H9 (cell line): ENCODE data around the gene ATP13A4. TPM values are rescaled to one million over a fixed set of nuclear protein-coding genes. Genes with fewer than 3 reads are reported as not detected.

Source experiments
- DNase-seq: peaks from one replicate; pipeline ENCODE4 v3.0.0-alpha.2; 2017
- H2AFZ ChIP-seq: one replicate; pipeline ENCODE4 v1.6.1; 2013; ENCODE audit warnings: mild to moderate bottlenecking, low read length, control low read depth, moderate library complexity
- H2AK5ac ChIP-seq: 2 replicates; pipeline ENCODE4 v1.6.1; 2013; ENCODE audit warnings: low read length, control low read depth, mixed read lengths; ENCODE audit not compliant: insufficient read length
- H2BK120ac ChIP-seq: one replicate; pipeline ENCODE4 v1.6.1; 2013; ENCODE audit warnings: low read depth, mild to moderate bottlenecking, low read length, control low read depth, inconsistent platforms; ENCODE audit not compliant: poor library complexity, severe bottlenecking
- H2BK12ac ChIP-seq: 2 replicates; pipeline ENCODE4 v1.6.1; 2013; ENCODE audit warnings: low read length, control low read depth, mixed read lengths, low read depth; ENCODE audit not compliant: insufficient read length
- H2BK15ac ChIP-seq: 2 replicates; pipeline ENCODE4 v1.6.1; 2013; ENCODE audit warnings: low read depth, low read length, control low read depth
- H2BK20ac ChIP-seq: one replicate; pipeline ENCODE4 v1.6.1; 2013; ENCODE audit warnings: low read depth, mild to moderate bottlenecking, low read length, control low read depth, inconsistent platforms; ENCODE audit not compliant: poor library complexity, severe bottlenecking
- H2BK5ac ChIP-seq: 2 replicates; pipeline ENCODE4 v1.6.1; 2013; ENCODE audit warnings: low read length, control low read depth, mixed read lengths; ENCODE audit not compliant: insufficient read length
- H3K14ac ChIP-seq: 2 replicates; pipeline ENCODE4 v1.6.1; 2013; ENCODE audit warnings: low read length, control low read depth; ENCODE audit not compliant: insufficient read depth
- H3K18ac ChIP-seq: 2 replicates; pipeline ENCODE4 v1.6.1; 2013; ENCODE audit warnings: low read depth, mild to moderate bottlenecking, mixed read lengths, low read length, control low read depth; ENCODE audit not compliant: insufficient read length
- H3K23ac ChIP-seq: 2 replicates; pipeline ENCODE4 v1.6.1; 2013; ENCODE audit warnings: low read length, control low read depth, mixed read lengths, low read depth; ENCODE audit not compliant: insufficient read length
- H3K23me2 ChIP-seq: 2 replicates; pipeline ENCODE4 v1.6.1; 2013; ENCODE audit warnings: low read depth, mild to moderate bottlenecking, mixed read lengths, low read length, control low read depth; ENCODE audit not compliant: insufficient read length, poor library complexity, severe bottlenecking
- H3K27ac ChIP-seq: 2 replicates; pipeline ENCODE4 v1.5.1; 2013; ENCODE audit warnings: low read length, control low read depth, mixed read lengths, low read depth; ENCODE audit not compliant: insufficient read length
- H3K27me3 ChIP-seq: 2 replicates; pipeline ENCODE4 v1.6.1; 2013; ENCODE audit warnings: low read length, control low read depth, inconsistent platforms; ENCODE audit not compliant: insufficient read depth
- H3K4ac ChIP-seq: 2 replicates; pipeline ENCODE4 v1.6.1; 2013; ENCODE audit warnings: low read depth, mild to moderate bottlenecking, control low read depth, inconsistent platforms, low read length, moderate library complexity
- H3K4me1 ChIP-seq: 2 replicates; pipeline ENCODE4 v1.6.1; 2013; ENCODE audit warnings: low read length, control low read depth, inconsistent platforms; ENCODE audit not compliant: insufficient read depth
- H3K4me2 ChIP-seq: 2 replicates; pipeline ENCODE4 v1.6.1; 2013; ENCODE audit warnings: low read length, control low read depth, mixed read lengths; ENCODE audit not compliant: insufficient read length, insufficient read depth
- H3K56ac ChIP-seq: 2 replicates; pipeline ENCODE4 v1.6.1; 2013; ENCODE audit warnings: low read depth, mild to moderate bottlenecking, mixed read lengths, low read length, control low read depth; ENCODE audit not compliant: insufficient read length
- H3K79me1 ChIP-seq: 2 replicates; pipeline ENCODE4 v1.6.1; 2013; ENCODE audit warnings: low read depth, mild to moderate bottlenecking, moderate library complexity, low read length, control low read depth, inconsistent platforms; ENCODE audit not compliant: insufficient read depth, poor library complexity, severe bottlenecking
- H3K79me2 ChIP-seq: 2 replicates; pipeline ENCODE4 v1.6.1; 2013; ENCODE audit warnings: low read length, control low read depth, inconsistent platforms; ENCODE audit not compliant: insufficient read depth
- H3K9ac ChIP-seq: 2 replicates; pipeline ENCODE4 v1.6.1; 2013; ENCODE audit warnings: low read length, control low read depth, mixed read lengths; ENCODE audit not compliant: insufficient read length; ENCODE audit errors: extremely low read depth
- H3K9me3 ChIP-seq: one replicate; pipeline ENCODE4 v1.6.1; 2013; ENCODE audit warnings: low read depth, low read length, inconsistent platforms; ENCODE audit not compliant: control insufficient read depth
- H3T11ph ChIP-seq: one replicate; pipeline ENCODE4 v1.6.1; 2013; ENCODE audit warnings: mild to moderate bottlenecking, low read length, control low read depth, inconsistent platforms
- H4K20me1 ChIP-seq: one replicate; pipeline ENCODE4 v1.6.1; 2013; ENCODE audit not compliant: control insufficient read depth, insufficient read length, insufficient read depth
- H4K5ac ChIP-seq: 2 replicates; pipeline ENCODE4 v1.6.1; 2013; ENCODE audit warnings: low read depth, mild to moderate bottlenecking, mixed read lengths, low read length, control low read depth; ENCODE audit not compliant: insufficient read length
- H4K8ac ChIP-seq: replicated peaks from 2 replicates; pipeline ENCODE4 v1.6.1; 2013; ENCODE audit warnings: low read length, control low read depth, mixed read lengths, low read depth; ENCODE audit not compliant: insufficient read length
- H4K91ac ChIP-seq: 2 replicates; pipeline ENCODE4 v1.6.1; 2013; ENCODE audit warnings: low read depth, mild to moderate bottlenecking, moderate library complexity, mixed read lengths, low read length, control low read depth; ENCODE audit not compliant: insufficient read length
- H3K27ac Mint-ChIP-seq, 3 experiments: 2 replicates in 2 of 3; 3 replicates in 1 of 3; pipeline ENCODE4 v1.8.0; 2020 to 2021; ENCODE audit warnings: mixed read lengths in 3 of 3, mild to moderate bottlenecking in 1 of 3, moderate library complexity in 1 of 3
- H3K27me3 Mint-ChIP-seq: 2 replicates; pipeline ENCODE4 v1.8.0; 2021; ENCODE audit warnings: low read depth, mild to moderate bottlenecking, moderate library complexity, mixed read lengths
- H3K36me3 Mint-ChIP-seq, 3 experiments: 2 replicates in 2 of 3; 3 replicates in 1 of 3; pipeline ENCODE4 v1.8.0; 2020 to 2021; ENCODE audit warnings: low read depth in 3 of 3, mixed read lengths in 3 of 3; ENCODE audit not compliant: insufficient read depth in 1 of 3
- H3K4me1 Mint-ChIP-seq, 2 experiments: 2 replicates each; pipeline ENCODE4 v1.8.0; 2020; ENCODE audit warnings: mixed read lengths in 2 of 2
- H3K4me3 Mint-ChIP-seq, 2 experiments: 2 replicates in 1 of 2; 3 replicates in 1 of 2; pipeline ENCODE4 v1.8.0; 2020 to 2021; ENCODE audit warnings: mild to moderate bottlenecking in 2 of 2, mixed read lengths in 2 of 2, moderate library complexity in 1 of 2
- H3K9me3 Mint-ChIP-seq, 2 experiments: 2 replicates in 1 of 2; 3 replicates in 1 of 2; pipeline ENCODE4 v1.8.0; 2020; ENCODE audit warnings: mild to moderate bottlenecking in 2 of 2, mixed read lengths in 2 of 2, moderate library complexity in 1 of 2
- CTCF ChIP-seq: fragments of 200-600 bp; sonication (generic); conservative IDR thresholded peaks from 3 replicates; pipeline ENCODE4 v1.8.0; 2021; ENCODE audit warnings: antibody characterized with exemption, mild to moderate bottlenecking
- total RNA-seq: library from RNA; stranded (reverse); gene quantifications from 2 replicates; pipeline ENCODE4 v1.2.1, GENCODE V29; 2021

ATP13A4 gene
- total RNA-seq, 1 experiment from 2014 or later, result 0.13 TPM

GRCh38 chr3:193372783-193373182, 181.9 kb downstream of the ATP13A4 start:
- H3K79me2 ChIP-seq, result no peaks in the 10 kb centered on the region
- H2BK5ac ChIP-seq, result no peak overlapping the region
- H3K4ac ChIP-seq, result no peak overlapping the region
- no peak overlapping the region for H3K4me3 Mint-ChIP-seq
- no peak overlapping the region for H3K18ac ChIP-seq
- no peak overlapping the region for H2AK5ac ChIP-seq
- no peak overlapping the region for H3K27ac Mint-ChIP-seq
- no peak overlapping the region for H3K56ac ChIP-seq
- H2BK12ac ChIP-seq, result no peak overlapping the region
- H3K9me3 Mint-ChIP-seq, result no peaks in the 10 kb centered on the region
- no peak for DNase-seq
- H3K23me2 ChIP-seq, result no peaks in the 10 kb centered on the region
- no peak overlapping the region for H2BK120ac ChIP-seq
- no peak overlapping the region for H4K8ac ChIP-seq
- no peak overlapping the region for H2AFZ ChIP-seq
- no peak overlapping the region for H3K9ac ChIP-seq
- H2BK20ac ChIP-seq, result no peak overlapping the region
- no peak overlapping the region for H4K91ac ChIP-seq
- H3K23ac ChIP-seq, result no peak overlapping the region
- no peaks in the 10 kb centered on the region for H3K4me1 ChIP-seq
- no peaks in the 10 kb centered on the region for H4K20me1 ChIP-seq
- H3K4me1 Mint-ChIP-seq, result no peaks in the 10 kb centered on the region; a peak in 1 of 4 replicates
- no peak overlapping the region for H3T11ph ChIP-seq
- no peak overlapping the region for H2BK15ac ChIP-seq
- H3K27ac ChIP-seq, result no peak overlapping the region
- no peak overlapping the region for H4K5ac ChIP-seq
- H3K14ac ChIP-seq, result no peak overlapping the region
- TF ChIP-seq CTCF, result no peak
- no peak overlapping the region for H3K4me2 ChIP-seq
- no peaks in the 10 kb centered on the region for H3K9me3 ChIP-seq
- H3K36me3 Mint-ChIP-seq, result no peaks in the 10 kb centered on the region
- H3K27me3 ChIP-seq, result no peaks in the 10 kb centered on the region
- H3K27me3 Mint-ChIP-seq, result no peaks in the 10 kb centered on the region
- H3K79me1 ChIP-seq, result no peaks in the 10 kb centered on the region
